NOMO-1 (cell line): Measurements from ENCODE around the gene IRF9.
"Not testable (repeated sequence)": the region's sequence is repeated elsewhere in the genome, so short reads cannot be mapped to it uniquely, and the experiment has no call there.

Source experiments
- DNase-seq, 2 experiments: peaks; one replicate each; lab custom pipeline; 2025; ENCODE audit not compliant: unreplicated experiment in 2 of 2; lab: John Stamatoyannopoulos, UW

The IRF9 gene

GRCh38 chr14:24190416-24190815 lies 29.4 kb downstream of the IRF9 start:
- DNase-seq = no peak

- DNase-seq = no peak
Measured at GRCh38 chr14:24192933-24193332, 31.9 kb downstream of the IRF9 start.

DNA sequence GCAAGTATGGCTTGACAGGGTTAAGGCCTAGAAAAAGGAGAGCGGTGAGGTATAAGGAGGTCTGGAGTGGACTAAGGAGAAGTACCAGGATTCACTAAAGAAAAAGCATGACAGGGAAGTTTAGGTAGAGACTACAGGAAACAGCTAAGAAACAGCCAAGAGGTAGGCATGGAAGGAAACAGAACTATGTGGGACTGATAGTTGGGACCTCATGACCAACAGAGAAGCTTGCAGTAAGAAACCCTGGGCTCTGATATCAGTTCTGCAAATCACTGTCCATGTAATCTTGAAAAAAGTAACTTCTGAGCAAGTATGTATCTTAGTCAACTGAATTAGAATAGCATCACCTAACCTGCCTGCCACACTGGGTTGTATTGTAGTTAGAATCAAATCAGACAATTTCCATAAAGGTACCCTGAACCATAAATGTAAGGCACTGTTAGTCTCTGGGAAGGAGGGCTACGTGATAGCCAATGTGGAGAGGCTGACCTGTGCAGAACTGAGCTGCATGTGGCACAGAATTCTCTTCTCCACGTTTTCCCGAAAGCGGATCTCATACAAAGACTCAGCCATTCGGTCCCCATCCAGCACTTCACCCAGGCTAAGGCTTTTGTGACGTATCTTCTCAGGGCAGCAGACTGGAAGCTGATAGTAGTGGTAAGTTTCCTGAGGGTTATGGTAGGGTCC lies 33.3 kb downstream of the IRF9 start:
- no peak for DNase-seq

DNA sequence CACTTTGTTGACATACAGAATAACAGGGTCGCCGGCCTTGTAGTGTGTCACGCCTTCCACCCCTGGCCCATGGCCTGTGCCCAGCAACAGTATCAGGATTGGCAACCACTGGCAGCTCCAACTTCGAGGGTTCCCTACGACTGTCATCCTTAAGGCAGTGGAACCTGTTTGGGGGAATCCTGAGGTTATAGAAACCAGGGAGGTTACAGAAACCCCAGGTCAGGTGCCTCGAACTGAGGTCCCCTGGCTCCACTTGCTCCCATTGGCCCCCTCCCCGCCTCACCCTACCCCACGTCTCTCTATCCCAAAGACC lies 33.8 kb downstream of the IRF9 start:
- DNase-seq = no peak

- DNase-seq = peak; percentile 78 to 80
Measured at GRCh38 chr14:24195186-24196070, 34.4 kb downstream of the IRF9 start, which contains the start of gene TM9SF1. TSS of gene TM9SF1 (minus strand) at chr14:24195441. CDS start at chr14:24195019, 422 bp downstream.

DNA sequence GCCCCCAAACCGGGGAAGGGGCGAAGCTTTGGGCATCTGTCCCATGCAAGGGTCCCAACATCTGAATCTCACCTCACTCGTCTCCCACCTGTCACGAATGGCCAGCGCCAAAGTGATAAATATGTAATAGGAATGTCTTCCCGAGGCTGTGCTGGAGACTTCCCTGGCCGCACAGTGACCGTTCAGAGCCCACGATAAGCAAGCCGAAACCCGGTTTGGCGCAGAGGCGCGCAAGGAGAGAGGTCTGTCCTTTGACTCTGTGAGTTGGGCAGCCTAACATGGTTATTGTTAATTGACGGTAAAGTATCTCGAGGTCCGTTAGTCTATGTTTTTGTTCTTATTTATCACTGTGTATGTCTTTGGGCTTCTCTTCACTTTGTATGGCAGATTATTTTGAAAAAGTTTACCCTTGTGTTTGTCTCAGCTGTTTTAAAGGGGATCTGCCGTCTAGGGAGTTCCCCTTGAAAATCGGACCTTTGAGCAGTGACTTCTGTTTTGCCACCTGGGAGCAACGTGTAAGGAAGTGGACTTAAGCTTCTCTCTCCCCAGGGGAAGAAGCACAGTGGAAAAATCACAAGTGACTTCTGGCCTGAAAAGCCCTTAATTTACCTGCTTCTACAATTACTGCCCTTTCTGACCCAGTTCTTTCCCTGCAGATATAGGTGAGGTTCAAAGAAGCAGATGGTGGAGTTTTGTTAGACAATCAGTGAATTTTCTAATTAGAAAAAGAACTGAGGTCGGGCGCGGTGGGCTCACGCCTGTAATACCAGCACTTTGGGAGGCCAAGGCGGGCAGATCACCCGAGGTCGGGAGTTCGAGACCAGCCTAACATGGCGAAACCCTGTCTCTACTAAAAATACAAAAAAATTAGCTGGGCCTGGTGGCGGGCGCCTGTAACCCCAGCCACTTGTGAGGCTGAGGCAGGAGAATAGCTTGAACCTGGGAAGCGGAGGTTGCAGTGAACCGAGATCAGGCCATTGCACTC lies 35.3 kb downstream of the IRF9 start:
- DNase-seq = peak; percentile 28

- DNase-seq = no peak
Measured at GRCh38 chr14:24197056-24197450, 36.0 kb downstream of the IRF9 start.

DNA sequence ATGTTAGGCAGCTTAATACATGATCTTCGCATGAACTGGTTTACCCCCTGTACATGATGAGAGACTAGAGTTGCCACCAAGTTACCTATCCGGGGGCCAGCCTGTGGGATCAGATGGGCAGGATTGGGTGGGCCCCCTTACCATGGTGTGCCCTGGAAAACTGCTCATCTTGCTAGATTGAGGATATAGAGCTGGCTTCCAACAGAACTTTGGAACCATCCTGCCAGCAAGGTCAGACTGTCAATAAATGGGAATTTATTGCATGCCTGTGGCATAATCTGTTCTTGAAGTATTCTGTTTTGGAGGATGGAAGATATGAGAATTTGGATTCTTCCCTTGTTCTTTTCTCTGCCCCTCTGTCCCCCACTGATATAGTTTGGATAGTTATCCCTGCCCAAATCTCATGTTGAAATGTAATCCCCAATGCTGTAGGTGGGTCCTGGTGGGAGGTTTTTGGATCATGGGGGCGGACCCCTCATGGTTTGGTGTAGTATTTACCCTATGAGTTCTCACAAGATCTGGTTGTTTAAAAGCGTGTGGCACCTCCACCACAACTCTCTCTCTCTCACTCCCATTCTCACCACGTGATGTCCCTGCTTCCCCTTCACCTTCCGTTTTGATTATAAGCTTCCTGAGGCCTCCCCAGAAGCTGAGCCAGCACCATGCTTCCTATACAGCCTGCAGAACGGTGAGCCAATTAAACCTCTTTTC lies 37.9 kb downstream of the IRF9 start:
- DNase-seq = no peak

DNA sequence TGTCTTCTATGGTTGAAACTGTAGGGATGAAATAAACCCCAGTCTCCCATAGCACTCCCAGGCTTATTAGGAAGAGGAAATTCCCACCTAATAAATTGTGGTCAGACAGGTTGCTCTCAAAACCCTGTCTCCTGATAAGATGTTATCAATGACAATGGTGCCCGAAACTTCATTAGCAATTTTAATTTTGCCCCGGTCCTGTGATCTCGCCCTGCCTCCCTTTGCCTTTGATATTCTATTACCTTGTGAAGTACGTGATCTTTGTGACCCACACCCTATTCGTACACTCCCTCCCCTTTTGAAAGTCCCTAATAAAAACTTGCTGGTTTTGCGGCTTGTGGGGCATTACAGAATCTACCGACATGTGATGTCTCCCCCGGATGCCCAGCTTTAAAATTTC lies 41.5 kb downstream of the IRF9 start:
- not testable (repeated sequence) for DNase-seq

- not testable (repeated sequence) for DNase-seq
Measured at GRCh38 chr14:24203249-24203886, 42.3 kb downstream of the IRF9 start.

DNA sequence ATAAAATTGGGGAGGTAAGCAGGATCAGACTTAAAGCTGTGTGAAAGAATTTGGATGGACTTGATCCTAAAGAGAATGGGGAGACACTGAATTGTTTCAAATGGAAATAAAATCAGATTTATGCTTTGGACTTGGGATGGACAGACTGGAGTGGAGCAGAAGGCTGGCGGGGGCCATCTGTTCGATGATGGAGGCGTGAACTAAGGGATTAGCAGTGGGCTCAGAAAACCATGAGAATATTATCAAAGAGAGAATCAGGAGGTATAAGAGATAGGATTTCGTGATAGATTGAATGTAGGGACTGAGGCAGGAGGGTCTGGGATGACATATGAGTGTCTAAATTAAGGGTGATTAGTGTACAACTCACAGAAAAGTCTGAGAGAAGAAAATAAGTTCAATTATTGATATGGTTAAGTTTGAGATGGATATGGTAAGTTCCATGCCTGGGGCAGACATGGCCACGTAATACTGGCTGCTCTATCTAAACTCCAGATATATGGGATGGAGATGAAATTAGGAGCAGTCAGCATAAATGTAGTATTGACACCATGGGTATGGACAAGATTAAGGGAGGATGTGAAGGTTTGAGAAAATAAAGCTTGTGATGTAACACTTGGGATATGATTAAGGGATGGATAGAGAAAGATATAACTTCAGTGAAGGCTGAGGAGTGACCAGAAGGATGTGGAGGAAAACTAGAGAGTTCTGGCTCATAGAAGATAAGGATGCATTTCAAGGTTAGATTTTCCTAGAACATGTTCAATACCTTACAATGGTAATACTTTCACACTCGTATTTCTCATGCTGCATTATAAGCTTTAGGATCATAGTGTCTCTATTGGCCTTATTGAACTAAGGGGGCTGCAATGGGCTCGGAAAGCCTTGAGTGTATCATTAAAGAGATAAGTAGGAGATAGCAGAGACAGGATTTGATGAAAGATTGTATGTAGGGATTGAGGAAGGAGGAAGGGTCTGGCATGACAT lies 43.4 kb downstream of the IRF9 start:
- no peak for DNase-seq

GRCh38 chr14:24206260-24207103 lies 45.4 kb downstream of the IRF9 start:
- DNase-seq = no peak

DNA sequence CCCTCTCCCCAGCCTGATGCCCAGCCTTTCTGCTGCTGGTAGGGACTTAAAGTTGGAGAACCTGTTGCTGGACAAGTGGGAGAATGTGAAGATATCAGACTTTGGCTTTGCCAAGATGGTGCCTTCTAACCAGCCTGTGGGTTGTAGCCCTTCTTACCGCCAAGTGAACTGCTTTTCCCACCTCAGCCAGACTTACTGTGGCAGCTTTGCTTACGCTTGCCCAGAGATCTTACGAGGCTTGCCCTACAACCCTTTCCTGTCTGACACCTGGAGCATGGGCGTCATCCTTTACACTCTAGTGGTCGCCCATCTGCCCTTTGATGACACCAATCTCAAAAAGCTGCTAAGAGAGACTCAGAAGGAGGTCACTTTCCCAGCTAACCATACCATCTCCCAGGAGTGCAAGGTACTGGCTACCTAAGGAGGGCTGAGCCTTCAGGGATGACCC lies 46.1 kb downstream of the IRF9 start:
- DNase-seq = no peak

DNA sequence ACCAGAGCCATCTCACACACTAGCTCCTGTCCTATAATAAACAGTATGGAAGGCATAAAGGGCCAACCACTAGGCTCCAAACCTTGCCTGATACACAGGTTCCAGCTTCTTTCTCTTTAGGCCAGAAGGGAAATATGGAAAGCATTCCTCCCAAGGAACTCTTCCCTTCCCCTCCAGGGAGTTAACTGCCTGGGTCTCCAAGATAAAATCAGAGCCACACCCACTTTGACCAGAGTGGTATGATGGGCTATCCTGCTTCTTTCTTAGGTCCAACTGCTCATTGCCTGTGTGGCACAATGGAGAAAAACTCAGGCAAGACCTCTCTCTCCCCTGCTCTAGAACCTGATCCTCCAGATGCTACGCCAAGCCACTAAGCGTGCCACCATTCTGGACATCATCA lies 46.6 kb downstream of the IRF9 start:
- no peak for DNase-seq

DNA sequence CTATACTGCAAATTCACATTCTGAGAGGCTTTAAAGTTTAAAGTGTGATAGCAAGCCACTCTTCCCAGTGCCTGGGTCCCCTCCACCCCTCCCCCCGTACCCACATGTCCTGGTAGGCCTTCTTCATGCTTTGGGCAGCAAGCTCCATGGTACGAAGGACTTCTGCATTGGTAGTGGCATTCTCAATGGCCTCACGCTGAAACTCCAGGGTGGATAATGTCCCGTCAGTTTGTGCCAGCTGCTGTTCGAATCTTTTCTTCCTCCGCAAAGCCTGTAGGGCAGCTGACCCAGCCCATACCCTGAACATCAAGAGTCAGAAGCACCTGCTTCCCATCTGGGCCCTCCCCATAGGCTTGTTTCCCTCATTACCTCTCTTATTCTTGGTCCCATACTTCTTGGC lies 50.2 kb downstream of the IRF9 start:
- no peak for DNase-seq

DNA sequence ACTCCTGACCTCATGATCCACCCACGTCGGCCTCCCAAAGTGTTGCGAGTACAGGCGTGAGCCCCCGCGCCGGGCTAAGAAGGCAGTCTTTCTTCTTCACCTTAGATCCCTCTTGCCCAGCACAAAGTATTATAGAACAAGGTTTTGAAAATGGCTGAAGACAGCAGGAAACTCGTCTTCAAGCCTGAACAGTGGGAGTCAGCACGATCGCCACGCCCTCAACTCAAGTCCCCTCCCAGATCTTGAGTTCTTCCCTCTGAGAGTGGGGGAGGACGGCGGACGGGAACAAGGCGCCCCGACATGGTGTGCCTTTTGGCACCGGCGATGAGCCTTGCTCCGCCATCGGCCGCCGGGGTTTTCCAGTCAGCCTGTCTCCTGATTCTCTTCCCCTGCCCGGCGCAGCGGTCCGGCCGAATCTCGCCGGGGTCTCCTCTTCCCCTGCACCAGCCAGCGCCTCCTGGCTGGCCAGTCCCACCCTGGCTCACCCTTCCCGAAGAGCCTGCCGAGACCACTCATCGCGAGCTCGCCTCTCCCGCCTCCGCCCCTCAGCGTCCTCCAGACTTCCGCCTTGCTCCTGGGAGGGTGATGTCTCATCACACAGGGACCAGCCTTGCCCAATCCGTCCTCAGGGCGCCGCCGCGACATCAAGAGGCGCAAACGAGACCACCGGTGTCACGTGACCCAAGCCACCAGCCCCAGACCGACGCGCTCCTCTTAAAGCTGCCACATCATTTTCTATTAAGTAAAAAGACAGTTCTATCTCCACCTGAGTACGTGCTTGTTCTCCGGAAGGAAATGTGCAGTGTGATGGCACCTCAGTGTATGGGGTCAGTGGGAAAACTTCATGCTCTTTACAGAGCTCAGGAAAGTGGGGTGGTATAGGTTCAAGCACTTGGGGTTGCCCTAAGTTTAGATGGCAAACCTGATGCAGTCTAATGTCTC lies 52.1 kb downstream of the IRF9 start, which contains the start of gene CHMP4A:
Gene CHMP4A (minus strand): TSS at position 565 of the 942 bp plus-strand sequence. CDS start 49 bp downstream, at position 516.
- peak; percentile 96 to 97 for DNase-seq
